Ishikawa (cell line): ENCODE results near the gene SPG21.

Experiments
- CEBPB ChIP-seq: IDR thresholded peaks from 2 replicates; pipeline ENCODE4 v1.6.1; 2012
- CREB1 ChIP-seq: IDR thresholded peaks from 2 replicates; pipeline ENCODE4 v1.6.1; 2012; ENCODE audit warnings: low read depth
- EGR1 ChIP-seq: IDR thresholded peaks from 2 replicates; pipeline ENCODE4 v1.6.1; 2012
- EP300 ChIP-seq: IDR thresholded peaks from 2 replicates; pipeline ENCODE4 v1.6.1; 2012; ENCODE audit warnings: borderline replicate concordance
- FOXM1 ChIP-seq: IDR thresholded peaks from 2 replicates; pipeline ENCODE4 v1.6.1; 2012; ENCODE audit warnings: low read depth, borderline replicate concordance
- MAX ChIP-seq: IDR thresholded peaks from 2 replicates; pipeline ENCODE4 v1.6.1; 2012
- RAD21 ChIP-seq: IDR thresholded peaks from 2 replicates; pipeline ENCODE4 v1.6.1; 2012; ENCODE audit warnings: low read depth
- REST ChIP-seq: IDR thresholded peaks from 2 replicates; pipeline ENCODE4 v1.6.1; 2012; ENCODE audit warnings: low read depth, mild to moderate bottlenecking
- TAF1 ChIP-seq: IDR thresholded peaks from 2 replicates; pipeline ENCODE4 v1.6.1; 2012; ENCODE audit warnings: low read depth, mild to moderate bottlenecking
- TCF12 ChIP-seq: IDR thresholded peaks from 2 replicates; pipeline ENCODE4 v1.6.1; 2012; ENCODE audit warnings: low read depth
- TEAD4 ChIP-seq: IDR thresholded peaks from 2 replicates; pipeline ENCODE4 v1.6.1; 2012
- YY1 ChIP-seq: IDR thresholded peaks from 2 replicates; pipeline ENCODE4 v1.6.1; 2012; ENCODE audit warnings: low read depth
- ZBTB7A ChIP-seq: IDR thresholded peaks from 2 replicates; pipeline ENCODE4 v1.6.1; 2012; ENCODE audit warnings: low read depth
- TF ChIP-seq, protein P1 (sequence below): IDR thresholded peaks from 2 replicates; pipeline ENCODE4 v1.6.1; 2012

The SPG21 gene

GRCh38 chr15:64951777-64952418 lies 37.8 kb downstream of the SPG21 start:
- TF ChIP-seq FOXM1 (no peak), CREB1 (no peak), ZBTB7A (no peak), TAF1 (no peak)

DNA sequence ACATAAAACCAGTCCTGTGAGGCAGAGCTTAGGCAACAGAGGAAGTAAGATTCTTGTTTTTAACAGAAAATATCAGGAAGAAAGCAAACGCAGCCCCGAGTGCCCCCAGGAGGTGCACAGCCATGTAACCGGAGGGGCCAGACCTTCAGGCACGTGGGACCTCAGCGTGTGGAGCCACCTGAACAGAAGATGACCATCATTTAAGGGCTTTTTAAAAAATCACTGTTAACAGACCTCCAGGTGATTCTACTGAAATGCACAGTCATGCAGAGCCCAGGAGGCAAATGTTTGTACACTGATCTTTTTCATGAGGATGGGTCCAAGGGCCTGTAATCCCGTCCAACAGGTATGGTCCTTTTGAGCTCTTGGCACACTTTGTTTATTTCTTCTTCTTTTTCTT lies 38.8 kb downstream of the SPG21 start:
- TF ChIP-seq FOXM1 (no peak), CREB1 (no peak), TAF1 (no peak), RAD21 (no peak), TCF12 (no peak), TEAD4 (no peak), REST (no peak), YY1 (no peak), ZBTB7A (no peak), MAX (no peak)
- TF ChIP-seq, protein P1, sequence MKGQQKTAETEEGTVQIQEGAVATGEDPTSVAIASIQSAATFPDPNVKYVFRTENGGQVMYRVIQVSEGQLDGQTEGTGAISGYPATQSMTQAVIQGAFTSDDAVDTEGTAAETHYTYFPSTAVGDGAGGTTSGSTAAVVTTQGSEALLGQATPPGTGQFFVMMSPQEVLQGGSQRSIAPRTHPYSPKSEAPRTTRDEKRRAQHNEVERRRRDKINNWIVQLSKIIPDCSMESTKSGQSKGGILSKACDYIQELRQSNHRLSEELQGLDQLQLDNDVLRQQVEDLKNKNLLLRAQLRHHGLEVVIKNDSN = no peak

GRCh38 chr15:64949383-64950186 lies 40.1 kb downstream of the SPG21 start:
- TF ChIP-seq TCF12 (no peak), YY1 (no peak), EP300 (no peak), ZBTB7A (no peak), RAD21 (no peak), CREB1 (no peak), FOXM1 (no peak), REST (no peak), TAF1 (no peak)

GRCh38 chr15:64948916-64949315 lies 40.8 kb downstream of the SPG21 start:
- TF ChIP-seq CEBPB (no peak), YY1 (no peak), TEAD4 (no peak)
- TF ChIP-seq, protein P1 = no peak

DNA sequence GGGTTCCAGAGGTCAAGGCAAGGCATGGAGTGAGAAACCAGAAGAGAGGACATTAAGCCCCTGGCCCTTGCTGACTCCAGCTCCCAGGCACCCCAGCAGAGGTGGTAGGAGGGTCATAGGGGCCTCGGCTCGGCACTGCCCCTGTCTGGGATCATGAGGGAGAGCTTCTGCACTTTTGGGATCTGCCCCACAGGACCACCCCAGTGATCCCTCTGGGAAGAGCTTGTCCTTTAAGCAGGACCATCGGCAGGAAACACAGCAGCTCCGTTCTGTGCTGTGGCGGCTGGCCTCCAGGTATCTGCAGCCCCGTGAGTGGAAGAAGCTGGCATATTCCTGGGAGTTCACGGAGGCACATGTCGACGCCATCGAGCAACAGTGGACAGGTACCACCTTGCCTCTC lies 42.5 kb downstream of the SPG21 start:
- TF ChIP-seq ZBTB7A (no peak), YY1 (no peak)

DNA sequence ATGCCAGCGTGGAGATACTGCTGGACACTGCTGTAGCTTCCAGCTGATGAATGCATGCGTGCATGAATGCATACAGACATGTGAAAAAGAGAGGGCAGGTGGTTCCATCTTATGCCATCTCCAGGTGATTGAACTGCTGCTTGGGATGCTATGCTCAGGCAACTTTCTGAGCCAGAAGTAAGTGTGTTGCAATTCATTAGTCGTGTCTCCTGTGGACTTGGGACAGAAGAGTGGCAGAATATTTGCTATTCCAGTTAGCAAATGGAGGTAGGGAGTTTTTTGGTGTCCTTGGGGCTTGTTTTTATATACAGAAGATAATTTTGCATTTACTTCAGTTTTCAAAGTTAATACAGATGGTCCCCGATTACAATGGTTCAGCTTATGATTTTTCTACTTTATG lies 44.8 kb downstream of the SPG21 start:
- TF ChIP-seq CREB1 = no peak
- no peak for TF ChIP-seq TCF12
- TF ChIP-seq TEAD4 = no peak
- TF ChIP-seq EGR1 = no peak
- TF ChIP-seq RAD21 = no peak
- no peak for TF ChIP-seq ZBTB7A
- TF ChIP-seq YY1 = no peak
- TF ChIP-seq EP300 = no peak
